Measurements from ENCODE around the gene BABAM2.

The BABAM2 gene

DNA sequence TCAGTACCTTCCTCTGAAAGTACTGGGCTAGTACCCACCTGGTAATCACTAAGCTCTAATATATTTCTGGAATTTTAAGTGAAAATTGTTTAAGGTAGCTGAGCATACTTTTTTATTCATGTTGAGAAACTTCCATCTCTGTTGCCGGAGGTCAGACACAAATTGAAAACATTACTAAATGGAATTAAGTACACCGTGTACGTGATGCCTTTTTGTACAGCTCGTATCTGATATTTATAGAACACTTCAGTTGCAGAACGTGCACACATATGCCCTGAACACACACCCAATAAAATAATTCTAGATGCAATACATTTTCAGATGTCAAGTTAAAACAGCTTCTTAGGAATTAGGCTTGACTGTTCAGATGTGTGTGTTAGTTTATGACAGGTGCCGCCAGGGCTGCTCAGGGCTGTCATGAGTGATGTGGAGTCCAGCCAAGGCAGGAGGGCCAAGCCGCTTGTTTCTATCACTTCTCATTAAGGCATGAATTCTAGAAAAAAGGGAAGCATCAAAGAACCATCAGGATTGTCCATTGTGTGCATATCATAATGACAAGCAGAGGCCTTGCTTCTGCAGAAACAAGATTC lies 421.2 kb downstream of the BABAM2 start:
- no peak for DNase-seq (ENCODE audit: low spot score)
- TF ChIP-seq, protein P1, sequence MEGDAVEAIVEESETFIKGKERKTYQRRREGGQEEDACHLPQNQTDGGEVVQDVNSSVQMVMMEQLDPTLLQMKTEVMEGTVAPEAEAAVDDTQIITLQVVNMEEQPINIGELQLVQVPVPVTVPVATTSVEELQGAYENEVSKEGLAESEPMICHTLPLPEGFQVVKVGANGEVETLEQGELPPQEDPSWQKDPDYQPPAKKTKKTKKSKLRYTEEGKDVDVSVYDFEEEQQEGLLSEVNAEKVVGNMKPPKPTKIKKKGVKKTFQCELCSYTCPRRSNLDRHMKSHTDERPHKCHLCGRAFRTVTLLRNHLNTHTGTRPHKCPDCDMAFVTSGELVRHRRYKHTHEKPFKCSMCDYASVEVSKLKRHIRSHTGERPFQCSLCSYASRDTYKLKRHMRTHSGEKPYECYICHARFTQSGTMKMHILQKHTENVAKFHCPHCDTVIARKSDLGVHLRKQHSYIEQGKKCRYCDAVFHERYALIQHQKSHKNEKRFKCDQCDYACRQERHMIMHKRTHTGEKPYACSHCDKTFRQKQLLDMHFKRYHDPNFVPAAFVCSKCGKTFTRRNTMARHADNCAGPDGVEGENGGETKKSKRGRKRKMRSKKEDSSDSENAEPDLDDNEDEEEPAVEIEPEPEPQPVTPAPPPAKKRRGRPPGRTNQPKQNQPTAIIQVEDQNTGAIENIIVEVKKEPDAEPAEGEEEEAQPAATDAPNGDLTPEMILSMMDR (IDR thresholded peaks at IDR 0.05; ENCODE audit: extremely low read depth, missing control alignments) = no peak

DNA sequence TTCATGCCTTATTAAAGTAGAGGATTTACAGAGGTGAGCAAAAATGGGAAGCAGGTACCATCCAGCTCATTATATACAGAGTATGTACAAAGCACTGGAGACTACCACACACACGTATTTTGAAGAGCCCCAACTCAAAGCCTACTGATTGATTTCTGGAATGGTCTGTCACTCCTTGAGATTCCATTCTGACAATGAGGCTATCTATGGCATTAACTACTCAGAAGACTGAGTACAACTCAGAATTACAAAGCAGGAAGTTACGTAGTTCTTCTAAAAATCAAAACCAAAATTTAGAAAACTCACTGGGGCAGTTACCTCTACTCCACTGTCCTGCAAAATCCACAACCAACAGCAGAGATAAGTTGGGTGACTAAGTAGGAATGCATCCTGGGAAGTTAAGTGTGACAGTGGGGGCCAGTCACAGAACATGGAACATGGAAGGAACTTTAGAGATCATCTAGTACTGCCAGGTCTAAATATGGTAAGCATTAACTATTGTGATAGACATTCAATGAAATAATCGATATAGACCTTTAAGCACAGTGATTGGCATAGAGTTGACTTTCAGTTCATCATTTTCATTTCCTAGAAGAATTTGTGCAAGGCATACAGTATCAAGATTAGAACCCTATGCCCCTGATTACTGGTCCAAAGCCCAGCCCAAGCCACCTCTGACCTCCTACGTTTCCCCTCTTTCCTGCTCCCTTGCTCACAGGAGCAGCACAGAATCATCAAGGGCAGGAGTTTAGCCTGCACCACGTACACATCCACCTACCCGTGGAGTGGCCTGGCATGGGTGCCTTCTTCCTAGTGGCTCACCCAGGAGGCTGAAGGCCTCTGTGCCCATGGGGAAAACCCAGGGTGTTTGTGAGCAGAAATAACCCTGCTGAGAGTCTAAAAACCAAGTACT lies 422.0 kb downstream of the BABAM2 start:
- TF ChIP-seq, protein P1 (IDR thresholded peaks at IDR 0.05; ENCODE audit: extremely low read depth, missing control alignments) = no peak
- DNase-seq (ENCODE audit: low spot score) = no peak

DNA sequence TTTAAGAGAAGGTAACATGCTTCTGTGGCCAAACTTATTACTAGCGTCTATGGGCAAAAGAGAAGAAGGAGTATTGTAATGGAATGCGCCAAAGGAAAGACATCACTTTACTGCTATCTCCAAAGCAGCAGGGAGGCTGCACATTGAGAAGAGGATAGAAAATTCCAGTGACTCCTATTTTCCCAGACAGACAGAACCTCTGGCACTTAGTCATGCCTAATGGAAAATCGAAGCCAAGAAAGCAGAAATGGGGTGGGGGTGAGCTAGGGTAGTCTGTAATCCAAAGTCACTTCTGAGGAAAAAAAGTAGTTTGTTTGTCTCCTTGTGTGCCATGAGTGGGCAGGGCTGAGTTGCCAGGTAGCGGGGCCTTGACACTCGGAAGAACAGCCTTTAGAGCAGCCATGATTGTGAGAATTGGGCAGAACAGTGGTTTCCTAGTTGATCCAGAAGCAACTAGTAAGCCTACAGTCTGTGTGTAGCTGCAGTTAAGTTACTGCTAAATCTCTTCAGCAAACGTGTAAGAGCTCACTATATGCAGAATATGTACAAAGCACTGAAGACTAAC lies 422.8 kb downstream of the BABAM2 start:
- TF ChIP-seq, protein P1 (IDR thresholded peaks at IDR 0.05; ENCODE audit: extremely low read depth, missing control alignments) = no peak
- DNase-seq (ENCODE audit: low spot score) = no peak

DNA sequence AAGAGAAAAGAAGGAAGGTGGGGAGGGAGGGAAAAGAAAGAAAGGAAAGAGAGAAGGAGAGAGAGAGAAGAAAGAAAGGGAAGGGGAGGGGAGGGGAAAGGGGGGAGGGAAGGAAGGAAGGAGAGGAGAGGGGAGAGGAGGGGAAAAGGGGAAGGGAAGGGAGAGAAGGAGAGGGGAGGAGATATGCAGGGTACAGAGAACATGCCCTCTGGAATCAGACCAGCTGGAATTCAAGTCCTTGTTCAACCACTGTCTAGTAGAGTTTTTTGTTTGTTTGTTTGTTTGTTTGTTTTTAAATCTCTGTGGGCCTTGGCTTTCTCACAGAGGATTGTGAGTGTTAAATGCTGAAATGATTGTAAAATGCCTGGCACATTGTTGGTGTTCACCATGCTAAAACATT lies 424.4 kb downstream of the BABAM2 start:
- DNase-seq (ENCODE audit: low spot score) = no peak
- TF ChIP-seq, protein P1 (IDR thresholded peaks at IDR 0.05; ENCODE audit: extremely low read depth, missing control alignments) = no peak

DNA sequence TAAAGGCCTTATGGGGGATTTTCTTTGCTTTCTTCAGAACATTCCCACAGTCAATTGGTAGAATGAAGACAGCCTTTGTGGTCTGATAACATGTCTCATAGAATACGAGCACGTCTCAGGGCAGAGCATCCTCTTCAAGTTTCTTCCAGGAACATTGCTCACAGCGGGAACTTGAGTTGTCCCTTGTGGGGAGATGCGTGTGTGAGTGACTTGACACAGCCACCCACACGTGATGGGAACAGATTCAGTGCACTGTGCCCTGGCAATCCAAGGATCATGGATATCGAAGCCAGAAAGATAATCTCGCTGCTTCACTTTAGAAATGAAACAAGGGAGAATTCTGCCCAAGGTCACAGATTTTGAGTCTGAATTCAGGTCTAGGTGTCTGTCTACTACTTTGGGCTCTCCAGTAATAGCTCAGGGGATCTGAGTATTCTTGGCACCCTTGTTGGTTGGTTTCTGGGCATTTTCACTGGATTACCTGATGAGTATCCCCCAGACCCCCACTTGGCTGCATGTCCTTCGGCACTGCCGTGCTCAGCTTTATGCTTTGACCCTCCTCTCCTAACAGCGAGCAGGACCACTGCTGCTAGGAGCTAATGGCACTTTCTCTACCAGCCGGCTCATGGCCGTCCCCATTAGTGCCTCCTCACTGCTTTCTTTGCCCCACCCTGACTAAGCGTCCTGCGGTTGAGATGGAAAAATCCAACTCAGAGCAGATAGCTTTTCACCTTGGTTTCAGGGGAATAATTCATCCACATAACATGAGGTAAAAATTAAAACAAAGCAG lies 426.2 kb downstream of the BABAM2 start:
- TF ChIP-seq, protein P1 (IDR thresholded peaks at IDR 0.05; ENCODE audit: extremely low read depth, missing control alignments) = no peak
- DNase-seq (ENCODE audit: low spot score) = no peak

DNA sequence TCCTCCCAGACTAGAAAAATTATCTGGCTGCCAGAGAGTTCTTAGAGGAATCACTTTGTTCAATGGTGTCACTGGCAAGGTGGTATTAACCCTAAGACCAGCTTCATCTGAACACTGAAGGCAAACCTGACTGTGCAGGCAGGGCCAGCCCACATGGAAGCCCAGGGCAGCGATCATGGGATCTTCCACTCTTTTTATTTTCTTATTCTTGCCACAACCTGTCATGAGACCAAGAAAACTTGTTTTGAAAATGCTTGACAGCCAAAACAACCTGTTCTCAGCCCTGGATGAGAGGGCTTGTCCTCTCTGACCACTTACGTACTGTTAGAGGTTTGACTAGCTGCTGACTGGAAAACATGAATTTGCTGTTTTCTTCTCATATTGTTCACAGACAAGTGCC lies 426.9 kb downstream of the BABAM2 start:
- no peak for DNase-seq (ENCODE audit: low spot score)
- TF ChIP-seq, protein P1 (IDR thresholded peaks at IDR 0.05; ENCODE audit: extremely low read depth, missing control alignments) = no peak
